ENCODE data around the gene SPEN.

DNA sequence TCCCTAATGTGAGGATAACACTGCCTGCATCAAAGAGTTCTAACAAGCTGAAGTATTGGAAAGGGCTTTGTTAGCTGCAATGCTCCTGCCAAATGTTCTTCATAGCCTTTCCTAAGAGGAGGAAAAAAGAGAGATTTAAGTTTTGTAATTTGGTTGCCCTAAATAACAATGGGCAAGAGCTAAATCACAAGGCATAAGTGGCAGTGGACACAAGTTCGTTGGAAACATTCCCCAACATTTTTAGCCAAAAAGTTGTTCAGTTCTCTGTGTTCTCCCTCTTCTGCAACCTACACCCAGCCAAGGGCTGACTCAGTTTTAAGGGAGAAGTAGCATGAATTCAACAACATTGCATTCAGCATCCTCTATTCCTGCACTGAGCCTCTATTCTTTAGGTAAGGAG is 37.4 kb upstream of the SPEN start:
- TF ChIP-seq, protein P1, sequence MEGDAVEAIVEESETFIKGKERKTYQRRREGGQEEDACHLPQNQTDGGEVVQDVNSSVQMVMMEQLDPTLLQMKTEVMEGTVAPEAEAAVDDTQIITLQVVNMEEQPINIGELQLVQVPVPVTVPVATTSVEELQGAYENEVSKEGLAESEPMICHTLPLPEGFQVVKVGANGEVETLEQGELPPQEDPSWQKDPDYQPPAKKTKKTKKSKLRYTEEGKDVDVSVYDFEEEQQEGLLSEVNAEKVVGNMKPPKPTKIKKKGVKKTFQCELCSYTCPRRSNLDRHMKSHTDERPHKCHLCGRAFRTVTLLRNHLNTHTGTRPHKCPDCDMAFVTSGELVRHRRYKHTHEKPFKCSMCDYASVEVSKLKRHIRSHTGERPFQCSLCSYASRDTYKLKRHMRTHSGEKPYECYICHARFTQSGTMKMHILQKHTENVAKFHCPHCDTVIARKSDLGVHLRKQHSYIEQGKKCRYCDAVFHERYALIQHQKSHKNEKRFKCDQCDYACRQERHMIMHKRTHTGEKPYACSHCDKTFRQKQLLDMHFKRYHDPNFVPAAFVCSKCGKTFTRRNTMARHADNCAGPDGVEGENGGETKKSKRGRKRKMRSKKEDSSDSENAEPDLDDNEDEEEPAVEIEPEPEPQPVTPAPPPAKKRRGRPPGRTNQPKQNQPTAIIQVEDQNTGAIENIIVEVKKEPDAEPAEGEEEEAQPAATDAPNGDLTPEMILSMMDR (IDR thresholded peaks at IDR 0.05), result no peak
- no peak for TF ChIP-seq POLR2AphosphoS5 (IDR thresholded peaks at IDR 0.05)
